Pulmonary artery endothelial cell (primary cell): Measurements from ENCODE around the gene CHPF. TPM values are rescaled to one million over a fixed set of nuclear protein-coding genes. Genes with fewer than 3 reads are reported as not detected.

Source experiments
- DNase-seq: peaks from one replicate; pipeline ENCODE4 v3.0.0-alpha.2; 2011; ENCODE audit warnings: low read depth, low spot score
- total RNA-seq: library from RNA; depleted of rRNA; stranded (reverse); fragments of >200 nt; gene quantifications from 2 replicates; pipeline ENCODE4 v1.2.3, GENCODE V29; 2014

CHPF gene
- total RNA-seq, 1 donor from 2014 or later = 0.86 TPM

DNA sequence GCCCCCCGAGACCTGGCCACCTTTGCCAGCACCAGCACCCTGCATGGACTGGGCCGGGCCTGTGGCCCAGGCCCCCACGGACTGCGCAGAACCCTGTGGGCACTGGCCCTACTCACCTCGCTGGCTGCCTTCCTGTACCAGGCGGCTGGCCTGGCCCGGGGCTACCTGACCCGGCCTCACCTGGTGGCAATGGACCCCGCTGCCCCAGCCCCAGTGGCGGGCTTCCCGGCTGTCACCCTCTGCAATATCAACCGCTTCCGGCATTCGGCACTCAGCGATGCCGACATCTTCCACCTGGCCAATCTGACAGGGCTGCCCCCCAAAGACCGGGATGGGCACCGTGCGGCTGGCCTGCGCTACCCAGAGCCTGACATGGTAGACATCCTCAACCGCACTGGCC is 28.8 kb downstream of the CHPF start:
- no peak for DNase-seq

- DNase-seq = no peak
These were observed 29.3 kb downstream of the CHPF start, which contains the start of gene ASIC4 for GRCh38 chr2:219514196-219514761. TSS of gene ASIC4 (plus strand) at chr2:219514482. CDS start at chr2:219514725, 243 bp downstream.

DNA sequence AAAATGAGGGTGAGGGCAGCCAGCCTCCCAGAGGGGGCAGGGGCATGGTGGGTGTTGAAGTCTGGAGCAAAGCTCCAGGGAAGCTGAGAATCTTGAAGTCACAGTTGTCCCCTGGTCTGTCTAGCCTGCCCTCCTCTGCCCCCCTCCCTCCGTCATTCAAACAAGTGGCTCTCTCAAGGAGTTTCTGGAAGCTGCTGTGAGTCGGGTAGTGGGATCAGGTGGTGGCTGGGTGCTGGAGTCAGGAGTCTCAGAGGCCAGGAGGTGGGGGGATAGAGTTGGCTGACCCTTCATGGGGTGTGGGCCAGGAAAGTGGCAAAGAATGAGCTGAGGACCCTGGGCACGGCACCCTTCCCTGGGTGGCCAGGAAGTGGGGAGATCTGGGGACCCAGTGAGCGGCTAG is 29.8 kb downstream of the CHPF start:
- no peak for DNase-seq

- no peak for DNase-seq
These were observed 30.9 kb downstream of the CHPF start for GRCh38 chr2:219512524-219513216.

GRCh38 chr2:219511547-219512325 is 31.9 kb downstream of the CHPF start:
- no peak for DNase-seq

DNA sequence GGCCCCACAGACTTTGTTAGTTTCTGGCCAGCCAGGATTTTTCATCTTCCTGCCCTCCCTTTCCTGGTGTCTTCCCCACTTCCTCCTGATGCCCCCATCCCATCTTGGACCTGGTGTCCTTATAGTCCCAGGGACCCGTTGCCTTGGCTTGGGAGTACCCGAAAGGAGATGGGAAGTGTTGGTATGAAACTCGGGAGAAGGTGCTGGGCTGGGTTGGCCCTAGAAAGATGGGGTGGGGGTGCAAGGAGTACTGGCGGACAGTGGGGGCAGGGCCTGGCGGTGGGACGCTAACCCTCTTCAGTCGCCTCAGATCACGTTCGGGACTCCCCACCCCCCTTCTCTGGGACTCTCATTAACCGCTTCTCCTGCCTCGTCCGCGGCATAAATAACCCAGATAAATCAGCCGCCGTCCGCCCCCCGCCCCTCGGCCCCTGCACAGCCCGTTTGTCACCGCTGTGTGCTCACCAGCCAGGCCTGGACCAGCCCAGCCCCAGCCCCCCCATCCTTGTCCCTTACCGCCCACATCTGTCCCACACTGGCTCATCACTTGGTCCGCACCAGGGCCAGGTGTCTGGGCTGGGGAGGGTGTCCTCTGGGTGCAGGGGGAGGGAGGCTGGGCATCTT is 33.0 kb downstream of the CHPF start:
- DNase-seq = no peak

- DNase-seq = peak; percentile 17
These were observed 33.7 kb downstream of the CHPF start for GRCh38 chr2:219509780-219510511.

GRCh38 chr2:219508971-219509779 is 34.4 kb downstream of the CHPF start:
- no peak for DNase-seq

DNA sequence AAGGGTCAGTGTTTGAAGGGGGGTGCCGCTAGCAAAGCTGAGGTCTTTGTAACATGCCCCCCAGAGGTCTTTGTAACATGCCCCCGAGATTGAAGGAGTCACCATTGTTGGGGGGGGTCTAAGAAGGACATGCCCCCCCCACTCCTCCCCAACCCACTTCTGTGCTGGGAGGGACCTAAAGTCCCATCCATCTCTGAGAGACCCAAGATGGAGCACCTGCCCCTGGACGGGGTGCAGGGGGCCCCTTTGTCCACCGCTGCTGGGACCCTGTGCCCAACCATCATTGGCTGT is 35.2 kb downstream of the CHPF start:
- no peak for DNase-seq

GRCh38 chr2:219507581-219508443 is 35.8 kb downstream of the CHPF start:
- DNase-seq = no peak

DNA sequence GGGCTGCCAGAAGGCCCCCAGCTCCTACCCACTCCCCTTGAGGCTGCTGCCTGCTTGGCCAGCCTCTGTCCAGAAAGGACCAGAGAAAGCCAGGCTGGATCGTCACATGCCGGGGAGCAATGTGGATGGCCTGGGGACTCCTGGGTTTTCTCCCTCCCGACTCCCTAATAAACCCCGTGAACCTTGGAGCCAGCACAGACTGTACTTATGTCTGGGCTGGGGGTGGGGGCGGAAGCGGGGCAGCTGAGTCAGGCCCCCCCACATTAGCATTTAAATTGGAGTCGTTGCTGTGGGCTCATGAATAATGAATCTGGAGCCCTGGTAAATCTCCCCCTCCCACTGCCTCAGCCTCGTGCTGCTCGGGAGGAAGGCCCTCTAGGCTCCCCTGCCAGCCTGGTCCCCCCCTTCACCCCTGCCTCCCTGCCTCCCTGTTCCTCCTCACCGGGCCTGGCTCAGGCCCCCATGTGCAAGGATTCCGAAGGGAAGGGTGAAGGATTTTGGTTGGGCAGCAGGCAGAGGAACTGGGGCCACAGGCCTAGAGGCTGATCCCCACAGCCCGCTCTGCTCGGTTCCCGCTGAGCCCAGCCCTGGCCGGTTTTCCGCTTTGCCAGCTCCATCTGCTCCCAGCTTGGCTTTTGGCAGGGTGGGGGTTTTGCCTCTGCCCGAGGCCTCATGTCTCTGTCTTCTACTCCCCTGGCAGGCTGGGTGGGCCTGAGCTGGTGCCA is 36.6 kb downstream of the CHPF start:
- no peak for DNase-seq

DNA sequence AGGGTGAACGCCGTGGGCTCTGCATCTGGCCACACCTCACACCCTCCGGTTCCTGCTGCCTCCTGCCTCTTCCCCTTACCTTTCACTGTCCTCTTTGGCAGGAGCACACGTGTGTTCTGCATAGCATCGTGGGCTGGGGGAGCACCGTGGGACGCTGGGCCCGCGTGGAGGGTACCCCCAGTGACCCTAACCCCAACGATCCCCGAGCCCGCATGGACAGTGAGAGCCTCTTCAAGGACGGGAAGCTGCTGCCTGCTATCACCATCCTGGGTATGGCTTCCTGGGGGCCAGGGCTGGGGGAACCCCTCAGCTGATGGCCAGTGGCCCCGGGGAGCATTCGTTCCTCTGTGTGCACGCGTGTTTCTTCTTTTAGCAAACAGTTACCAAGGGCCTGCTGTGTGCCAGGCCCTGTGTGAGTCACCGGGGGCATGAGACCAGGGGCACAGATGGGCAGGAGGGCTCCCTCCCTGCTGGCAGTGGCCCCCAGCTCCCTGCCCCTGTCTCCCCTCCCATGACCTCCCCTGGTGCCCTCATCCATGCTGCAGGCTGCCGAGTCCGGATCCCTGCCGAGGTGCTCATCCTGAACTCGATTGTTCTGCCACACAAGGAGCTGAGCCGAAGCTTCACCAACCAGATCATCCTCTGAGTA is 37.3 kb downstream of the CHPF start:
- DNase-seq = no peak

GRCh38 chr2:219505585-219505984 is 38.0 kb downstream of the CHPF start:
- DNase-seq = no peak

- no peak for DNase-seq
These were observed 41.0 kb downstream of the CHPF start for GRCh38 chr2:219502618-219503017.

DNA sequence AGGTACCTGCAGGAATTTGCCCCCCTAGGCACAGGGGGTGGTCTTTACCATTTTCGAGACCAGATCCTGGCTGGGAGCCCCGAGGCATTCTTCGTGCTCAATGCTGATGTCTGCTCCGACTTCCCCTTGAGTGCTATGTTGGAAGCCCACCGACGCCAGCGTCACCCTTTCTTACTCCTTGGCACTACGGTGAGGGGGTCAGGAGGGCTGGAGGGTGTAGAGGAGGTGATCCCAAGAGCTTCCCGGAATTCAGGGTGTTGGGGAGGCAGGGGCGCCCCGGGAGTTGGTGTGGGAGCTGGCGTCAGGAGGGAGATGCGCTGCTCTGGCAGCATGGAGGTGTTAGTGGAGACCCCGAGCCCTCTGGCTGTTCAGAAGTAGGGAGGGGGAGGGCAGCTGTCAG is 41.8 kb downstream of the CHPF start:
- no peak for DNase-seq

DNA sequence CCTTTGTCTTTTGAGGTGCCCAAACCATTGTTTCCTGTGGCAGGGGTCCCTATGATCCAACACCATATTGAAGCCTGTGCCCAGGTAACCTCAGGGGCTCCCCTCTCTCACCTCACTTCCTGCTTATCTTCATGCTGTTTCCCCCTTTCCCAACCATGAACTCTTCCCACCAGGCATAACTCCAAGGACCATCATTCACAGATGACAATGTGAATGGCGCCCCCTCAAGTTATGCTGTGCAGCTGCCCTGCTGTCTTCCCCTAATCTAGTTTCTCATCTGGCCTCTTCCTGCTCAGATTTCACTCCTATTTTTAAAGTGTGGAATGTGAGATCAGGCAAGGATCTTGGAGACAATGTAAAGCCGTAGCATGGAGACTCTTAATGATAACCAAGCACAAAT is 43.5 kb downstream of the CHPF start:
- DNase-seq = no peak

DNA sequence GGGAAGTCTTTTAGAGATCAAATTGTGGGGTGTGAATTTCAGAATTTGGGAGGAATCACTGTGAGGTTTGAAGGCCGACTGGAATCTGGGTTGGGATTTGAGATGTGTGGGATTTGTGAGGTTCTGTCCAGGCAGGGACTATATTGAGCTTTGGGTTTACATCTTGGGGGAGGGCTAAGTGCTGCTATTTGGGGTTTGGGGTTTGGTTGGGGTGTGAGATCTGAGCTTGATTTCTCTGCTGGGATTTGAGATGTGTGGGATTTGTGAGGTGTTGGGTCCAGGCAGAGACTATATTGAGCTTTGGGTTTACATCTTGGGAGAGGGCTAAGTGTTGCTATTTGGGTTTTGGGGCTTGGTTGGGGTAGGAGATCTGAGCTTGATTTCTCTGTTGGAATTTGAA is 44.1 kb downstream of the CHPF start:
- no peak for DNase-seq

DNA sequence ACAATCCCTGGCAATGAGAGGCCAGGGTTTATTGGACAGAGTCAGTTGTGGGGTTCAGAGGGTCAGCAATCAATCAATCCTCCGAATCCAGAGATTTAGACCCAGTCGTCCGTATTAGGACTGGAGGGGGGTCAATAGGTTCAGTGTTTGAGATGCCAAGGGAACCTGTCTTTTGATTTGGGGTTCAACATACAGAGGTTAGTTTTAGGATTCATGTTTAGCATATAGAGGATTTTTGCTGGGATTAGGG is 44.6 kb downstream of the CHPF start:
- DNase-seq = no peak
